Activated T-cell treated with anti-CD3 and anti-CD28 coated beads for 48 hours (primary cell): Measurements from ENCODE around the gene PROK2.

ENCODE experiments used
- DNase-seq: peaks from one replicate; pipeline ENCODE4 v3.0.0-alpha.2; 2020; ENCODE audit warnings: low read depth

Gene PROK2

GRCh38 chr3:71734881-71735280 is 50.1 kb downstream of the PROK2 start:
- no peak for DNase-seq

- DNase-seq = no peak
Measured at GRCh38 chr3:71733319-71733718, 51.6 kb downstream of the PROK2 start.

- no peak for DNase-seq
Measured at GRCh38 chr3:71732637-71733036, 52.3 kb downstream of the PROK2 start.

- no peak for DNase-seq
Measured at GRCh38 chr3:71728632-71729342, 56.2 kb downstream of the PROK2 start.

- no peak for DNase-seq
Measured at GRCh38 chr3:71726146-71726545, 58.8 kb downstream of the PROK2 start.

GRCh38 chr3:71725271-71725991 is 59.5 kb downstream of the PROK2 start, which contains the start of gene EIF4E3:
EIF4E3 (minus strand) TSS chr3:71725402; CDS start chr3:71725367, 35 bp downstream.
- peak; percentile 48 for DNase-seq

GRCh38 chr3:71724584-71725270 is 60.2 kb downstream of the PROK2 start:
- DNase-seq = peak; percentile 43

- DNase-seq = no peak
Measured at GRCh38 chr3:71724171-71724453, 60.8 kb downstream of the PROK2 start.

- DNase-seq = no peak
Measured at GRCh38 chr3:71723452-71724170, 61.3 kb downstream of the PROK2 start.

GRCh38 chr3:71722693-71723092 is 62.3 kb downstream of the PROK2 start:
- no peak for DNase-seq
